Ovary (tissue), 3 donors: ENCODE measurements around the gene DAGLA.

Source experiments
- EP300 ChIP-seq: sonication (generic); formaldehyde crosslinking; IDR thresholded peaks from one replicate; pipeline ENCODE4 v1.6.1; 2017; ENCODE audit warnings: antibody characterized with exemption
- TF ChIP-seq, protein P1 (sequence below), 3 donors: fragments of 450-650 bp in 2 of 3; fragments of 200-600 bp in 1 of 3; IDR thresholded peaks; one replicate each; pipeline versions ENCODE4 v1.5.1 to v1.8.0; 2016 to 2022; ENCODE audit warnings: antibody characterized with exemption in 3 of 3, mild to moderate bottlenecking in 1 of 3
- donor health status: DM: no; HTN: no; CAD: no.

DNA sequence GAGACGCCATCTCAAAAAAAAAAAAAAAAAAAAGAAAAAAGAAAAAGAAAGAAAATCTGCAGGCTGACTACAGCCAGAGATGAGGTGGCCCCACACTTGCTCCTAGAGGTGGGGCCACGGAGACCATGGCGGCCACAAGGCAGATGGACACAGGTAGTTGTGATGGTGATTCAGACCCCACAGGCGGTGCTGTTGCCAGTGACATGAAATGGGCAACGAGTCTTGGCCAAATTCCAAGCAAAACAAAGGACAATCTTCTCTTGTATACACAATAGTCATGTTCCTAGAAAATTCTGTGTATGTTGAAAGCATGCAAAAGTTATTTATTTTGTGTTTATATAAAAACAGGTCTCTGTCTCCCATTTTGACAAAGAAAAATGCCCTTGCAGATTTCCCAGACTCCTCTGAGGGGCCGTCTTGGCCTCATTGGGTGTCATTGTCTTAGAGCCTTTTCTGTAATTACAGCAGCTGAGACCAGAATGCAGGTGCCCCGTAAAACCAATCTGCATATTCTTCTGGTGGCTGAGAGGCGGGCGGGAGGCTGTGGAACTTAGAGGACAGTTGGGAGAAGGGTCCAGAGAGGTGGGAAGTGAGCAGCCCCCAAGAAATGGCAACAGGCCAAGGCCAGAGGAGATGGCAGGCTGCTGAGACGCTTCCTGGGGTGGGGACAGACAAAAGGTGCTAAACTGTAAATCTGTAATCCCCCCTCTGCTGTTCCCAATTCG is 22.5 kb upstream of the DAGLA start:
- TF ChIP-seq, protein P1, sequence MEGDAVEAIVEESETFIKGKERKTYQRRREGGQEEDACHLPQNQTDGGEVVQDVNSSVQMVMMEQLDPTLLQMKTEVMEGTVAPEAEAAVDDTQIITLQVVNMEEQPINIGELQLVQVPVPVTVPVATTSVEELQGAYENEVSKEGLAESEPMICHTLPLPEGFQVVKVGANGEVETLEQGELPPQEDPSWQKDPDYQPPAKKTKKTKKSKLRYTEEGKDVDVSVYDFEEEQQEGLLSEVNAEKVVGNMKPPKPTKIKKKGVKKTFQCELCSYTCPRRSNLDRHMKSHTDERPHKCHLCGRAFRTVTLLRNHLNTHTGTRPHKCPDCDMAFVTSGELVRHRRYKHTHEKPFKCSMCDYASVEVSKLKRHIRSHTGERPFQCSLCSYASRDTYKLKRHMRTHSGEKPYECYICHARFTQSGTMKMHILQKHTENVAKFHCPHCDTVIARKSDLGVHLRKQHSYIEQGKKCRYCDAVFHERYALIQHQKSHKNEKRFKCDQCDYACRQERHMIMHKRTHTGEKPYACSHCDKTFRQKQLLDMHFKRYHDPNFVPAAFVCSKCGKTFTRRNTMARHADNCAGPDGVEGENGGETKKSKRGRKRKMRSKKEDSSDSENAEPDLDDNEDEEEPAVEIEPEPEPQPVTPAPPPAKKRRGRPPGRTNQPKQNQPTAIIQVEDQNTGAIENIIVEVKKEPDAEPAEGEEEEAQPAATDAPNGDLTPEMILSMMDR (IDR thresholded peaks at IDR 0.05), result no peak
- no peak for TF ChIP-seq EP300
